WTC11 (cell line): ENCODE results near the gene HS2ST1.

ENCODE experiments used
- ATF2 ChIP-seq: sonication (generic); formaldehyde crosslinking; IDR thresholded peaks from 2 replicates; pipeline ENCODE4 v1.8.1; 2022; ENCODE audit warnings: low read depth, missing genetic modification reagents, borderline replicate concordance
- CTCF ChIP-seq: fragments of 200-600 bp; IDR thresholded peaks from 2 replicates; pipeline ENCODE4 v1.8.0; 2022; ENCODE audit warnings: antibody characterized with exemption
- ETV6 ChIP-seq: sonication (generic); formaldehyde crosslinking; IDR thresholded peaks from 2 replicates; pipeline ENCODE4 v1.8.1; 2022; ENCODE audit warnings: mild to moderate bottlenecking, missing genetic modification reagents
- FOXP1 ChIP-seq: sonication (generic); formaldehyde crosslinking; IDR thresholded peaks from 2 replicates; pipeline ENCODE4 v1.8.0; 2022; ENCODE audit warnings: missing genetic modification reagents, mild to moderate bottlenecking, moderate library complexity, borderline replicate concordance
- MAX ChIP-seq: sonication (generic); formaldehyde crosslinking; IDR thresholded peaks from 2 replicates; pipeline ENCODE4 v1.8.0; 2022; ENCODE audit warnings: mild to moderate bottlenecking, missing genetic modification reagents
- NFE2L1 ChIP-seq: sonication (generic); formaldehyde crosslinking; IDR thresholded peaks from 2 replicates; pipeline ENCODE4 v1.8.1; 2023; ENCODE audit warnings: missing genetic modification reagents
- NR2C2 ChIP-seq: sonication (generic); formaldehyde crosslinking; IDR thresholded peaks from 2 replicates; pipeline ENCODE4 v1.8.0; 2022; ENCODE audit warnings: mild to moderate bottlenecking, missing genetic modification reagents
- SP1 ChIP-seq: sonication (generic); formaldehyde crosslinking; conservative IDR thresholded peaks from 2 replicates; pipeline ENCODE4 v1.8.1; 2022; ENCODE audit warnings: missing genetic modification reagents
- TF ChIP-seq, protein P1 (sequence below): sonication (generic); formaldehyde crosslinking; IDR thresholded peaks from 2 replicates; pipeline ENCODE4 v1.8.1; 2022; ENCODE audit warnings: low read depth, mild to moderate bottlenecking, moderate library complexity, missing genetic modification reagents, borderline replicate concordance

- TF ChIP-seq MAX (CRISPR knock-in tag) (no peak), CTCF (no peak), FOXP1 (no peak), ETV6 (CRISPR knock-in tag) (no peak), ATF2 (CRISPR knock-in tag) (no peak), SP1 (CRISPR knock-in tag) (no peak), NFE2L1 (CRISPR knock-in tag) (no peak), NR2C2 (CRISPR knock-in tag) (no peak)
- TF ChIP-seq, protein P1, sequence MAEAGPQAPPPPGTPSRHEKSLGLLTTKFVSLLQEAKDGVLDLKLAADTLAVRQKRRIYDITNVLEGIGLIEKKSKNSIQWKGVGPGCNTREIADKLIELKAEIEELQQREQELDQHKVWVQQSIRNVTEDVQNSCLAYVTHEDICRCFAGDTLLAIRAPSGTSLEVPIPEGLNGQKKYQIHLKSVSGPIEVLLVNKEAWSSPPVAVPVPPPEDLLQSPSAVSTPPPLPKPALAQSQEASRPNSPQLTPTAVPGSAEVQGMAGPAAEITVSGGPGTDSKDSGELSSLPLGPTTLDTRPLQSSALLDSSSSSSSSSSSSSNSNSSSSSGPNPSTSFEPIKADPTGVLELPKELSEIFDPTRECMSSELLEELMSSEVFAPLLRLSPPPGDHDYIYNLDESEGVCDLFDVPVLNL (CRISPR knock-in tag), result no peak
Observed at GRCh38 chr1:87121711-87122163, 207.3 kb downstream of the HS2ST1 start.
